HAP-1 (cell line): Measurements from ENCODE around the gene COL23A1.

Experiments used
- DNase-seq, 2 experiments: peaks; one replicate each; pipeline ENCODE4 v3.0.0-alpha.2; 2016 to 2020; ENCODE audit warnings: low spot score in 2 of 2
- H3K27me3 ChIP-seq: fragments of 250-450 bp; sonication (Bioruptor Pico); 2 replicates; pipeline ENCODE4 v1.5.1; 2020; ENCODE audit warnings: low read depth, mild to moderate bottlenecking, moderate library complexity
- H3K36me3 ChIP-seq: fragments of 250-450 bp; sonication (Bioruptor Pico); replicated peaks from 2 replicates; pipeline ENCODE4 v1.5.1; 2020; ENCODE audit warnings: mild to moderate bottlenecking
- H3K4me1 ChIP-seq: fragments of 250-450 bp; sonication (Bioruptor Pico); 2 replicates; pipeline ENCODE4 v1.5.1; 2020; ENCODE audit warnings: mild to moderate bottlenecking
- H3K4me3 ChIP-seq: fragments of 250-450 bp; sonication (Bioruptor Pico); 2 replicates; pipeline ENCODE4 v1.5.1; 2020; ENCODE audit warnings: mild to moderate bottlenecking, moderate library complexity
- H3K9me3 ChIP-seq: fragments of 250-450 bp; sonication (Bioruptor Pico); 2 replicates; pipeline ENCODE4 v1.5.1; 2020; ENCODE audit warnings: mild to moderate bottlenecking, moderate library complexity
- in situ Hi-C: fragments of 300-500 bp; cut with MboI; formaldehyde crosslinking; loops from 3 replicates; pipeline ENCODE4 v1.14.3; 2020; ENCODE audit warnings: low sequenced_read_pairs, inconsistent platforms, mixed read lengths

COL23A1 gene

GRCh38 chr5:178449163-178450070 lies 140.8 kb downstream of the COL23A1 start:
- no peaks in the 10 kb centered on the region for H3K4me1 ChIP-seq
- H3K36me3 ChIP-seq: no peaks in the 10 kb centered on the region
- peaks cover 9% of the 10 kb centered on the region for H3K27me3 ChIP-seq
- no peaks in the 10 kb centered on the region; the same call in 1 of the 2 replicates for H3K9me3 ChIP-seq
- DNase-seq: no peak
- in situ Hi-C loops: no loop called here
- H3K4me3 ChIP-seq: no peak overlapping the region

DNA sequence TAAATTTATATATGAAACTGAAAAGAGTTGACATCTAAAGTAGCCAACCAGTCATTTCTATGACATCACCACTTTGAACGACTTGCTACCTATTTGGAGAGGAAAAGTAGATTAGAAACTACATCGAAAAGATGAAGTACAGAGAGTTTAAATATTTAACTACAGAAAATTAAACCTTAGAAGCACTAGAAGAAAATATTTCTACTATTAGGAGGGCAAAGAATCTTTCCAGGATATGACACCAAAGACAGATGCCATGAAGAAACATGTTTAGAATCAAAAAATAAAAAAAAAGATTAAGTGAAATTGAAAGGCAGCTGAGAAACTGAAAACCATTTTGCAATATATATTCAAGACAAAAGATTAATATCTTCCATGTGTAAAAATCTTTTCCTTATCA lies 144.7 kb downstream of the COL23A1 start:
- no peaks in the 10 kb centered on the region for H3K36me3 ChIP-seq
- in situ Hi-C loops: no loop called here
- no peaks in the 10 kb centered on the region for H3K4me1 ChIP-seq
- DNase-seq: no peak
- H3K9me3 ChIP-seq: no peaks in the 10 kb centered on the region
- peaks cover 3% of the 10 kb centered on the region; the same call in 1 of the 2 replicates for H3K27me3 ChIP-seq
- no peak overlapping the region for H3K4me3 ChIP-seq

GRCh38 chr5:178442405-178443257 lies 147.6 kb downstream of the COL23A1 start:
- H3K4me3 ChIP-seq: no peak overlapping the region
- no peaks in the 10 kb centered on the region for H3K4me1 ChIP-seq
- in situ Hi-C loops: no loop called here
- H3K27me3 ChIP-seq: no peaks in the 10 kb centered on the region
- no peaks in the 10 kb centered on the region for H3K36me3 ChIP-seq
- no peak for DNase-seq
- H3K9me3 ChIP-seq: no peaks in the 10 kb centered on the region

DNA sequence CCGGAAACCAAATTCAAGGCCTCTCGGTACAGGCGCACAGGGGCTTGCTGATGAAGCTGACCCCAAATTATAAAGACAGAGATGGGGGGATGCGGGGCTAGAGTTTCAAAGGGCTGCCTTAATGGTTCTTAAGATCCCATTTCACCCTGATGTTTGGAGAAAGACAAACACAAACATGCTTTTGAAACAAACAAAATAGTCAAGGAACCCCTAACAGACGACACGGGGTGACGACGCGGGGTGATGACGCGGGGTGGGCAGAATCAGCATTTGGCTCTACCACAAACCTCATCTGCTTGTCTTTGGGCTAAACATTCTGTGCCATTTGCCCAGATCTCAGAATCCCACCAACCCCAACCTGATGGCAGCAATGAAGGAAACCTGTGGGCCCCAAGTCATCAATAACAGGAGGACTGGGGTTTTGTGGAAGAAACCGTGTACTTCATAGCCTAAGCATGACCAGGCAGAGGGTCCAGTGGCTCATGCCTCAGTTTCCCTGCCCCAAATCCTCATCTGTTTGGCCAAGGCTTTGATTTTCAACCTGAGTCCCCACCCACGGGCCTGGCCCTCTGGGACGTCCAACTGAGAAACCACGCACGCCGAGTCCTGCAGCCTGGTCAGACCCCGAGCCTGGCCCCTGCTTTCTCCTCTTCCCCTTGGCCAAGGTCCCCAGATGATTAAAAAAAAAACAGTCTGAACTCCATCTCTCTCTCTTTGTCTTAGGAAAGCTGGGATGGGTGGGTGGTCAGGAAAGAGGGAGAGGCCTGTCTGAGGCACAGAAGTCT lies 148.5 kb downstream of the COL23A1 start:
- in situ Hi-C loops: no loop called here
- no peak for DNase-seq
- H3K27me3 ChIP-seq: no peaks in the 10 kb centered on the region
- no peak overlapping the region for H3K4me3 ChIP-seq
- H3K4me1 ChIP-seq: no peaks in the 10 kb centered on the region
- H3K36me3 ChIP-seq: no peaks in the 10 kb centered on the region
- H3K9me3 ChIP-seq: no peaks in the 10 kb centered on the region

DNA sequence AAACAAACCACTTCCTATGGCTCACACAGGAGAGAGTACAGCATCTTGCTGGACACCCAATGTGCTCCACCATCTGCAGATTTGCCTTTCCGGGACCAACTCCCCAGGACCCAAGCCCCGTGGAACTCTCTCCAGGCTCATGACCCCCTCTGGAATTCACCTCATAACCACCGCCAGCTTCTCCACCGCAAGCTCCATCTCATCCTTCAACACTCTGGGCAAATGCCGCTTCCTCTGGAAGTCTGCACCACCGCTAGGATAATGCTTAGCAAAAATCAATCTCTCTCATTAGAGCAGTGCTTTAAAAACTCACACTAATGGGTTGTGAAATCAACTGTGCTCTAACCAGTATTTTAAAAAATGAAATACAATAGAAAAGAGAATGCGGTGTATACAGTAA lies 150.0 kb downstream of the COL23A1 start:
- H3K4me3 ChIP-seq: no peak overlapping the region
- no peaks in the 10 kb centered on the region for H3K4me1 ChIP-seq
- H3K9me3 ChIP-seq: no peaks in the 10 kb centered on the region
- DNase-seq: no peak
- in situ Hi-C loops: no loop called here
- no peaks in the 10 kb centered on the region for H3K36me3 ChIP-seq
- no peaks in the 10 kb centered on the region for H3K27me3 ChIP-seq

- Histone ChIP-seq H3K36me3 (no peaks in the 10 kb centered on the region), H3K4me3 (no peak overlapping the region), H3K4me1 (no peaks in the 10 kb centered on the region), H3K9me3 (no peaks in the 10 kb centered on the region), H3K27me3 (no peaks in the 10 kb centered on the region)
- no peak for DNase-seq
- in situ Hi-C loops: no loop called here
Measured at GRCh38 chr5:178439493-178440180, 150.6 kb downstream of the COL23A1 start.

- Histone ChIP-seq H3K9me3 (no peaks in the 10 kb centered on the region), H3K27me3 (no peaks in the 10 kb centered on the region), H3K36me3 (no peaks in the 10 kb centered on the region), H3K4me3 (no peak overlapping the region), H3K4me1 (no peaks in the 10 kb centered on the region)
- in situ Hi-C loops: no loop called here
- DNase-seq: no peak
Measured at GRCh38 chr5:178438796-178439195, 151.4 kb downstream of the COL23A1 start.

- in situ Hi-C loops: no loop called here
- H3K4me3 ChIP-seq: no peak overlapping the region
- DNase-seq: no peak
- H3K27me3 ChIP-seq: no peaks in the 10 kb centered on the region
- H3K4me1 ChIP-seq: no peaks in the 10 kb centered on the region
- no peaks in the 10 kb centered on the region for H3K9me3 ChIP-seq
- no peaks in the 10 kb centered on the region for H3K36me3 ChIP-seq
Measured at GRCh38 chr5:178437386-178438075, 152.7 kb downstream of the COL23A1 start.

DNA sequence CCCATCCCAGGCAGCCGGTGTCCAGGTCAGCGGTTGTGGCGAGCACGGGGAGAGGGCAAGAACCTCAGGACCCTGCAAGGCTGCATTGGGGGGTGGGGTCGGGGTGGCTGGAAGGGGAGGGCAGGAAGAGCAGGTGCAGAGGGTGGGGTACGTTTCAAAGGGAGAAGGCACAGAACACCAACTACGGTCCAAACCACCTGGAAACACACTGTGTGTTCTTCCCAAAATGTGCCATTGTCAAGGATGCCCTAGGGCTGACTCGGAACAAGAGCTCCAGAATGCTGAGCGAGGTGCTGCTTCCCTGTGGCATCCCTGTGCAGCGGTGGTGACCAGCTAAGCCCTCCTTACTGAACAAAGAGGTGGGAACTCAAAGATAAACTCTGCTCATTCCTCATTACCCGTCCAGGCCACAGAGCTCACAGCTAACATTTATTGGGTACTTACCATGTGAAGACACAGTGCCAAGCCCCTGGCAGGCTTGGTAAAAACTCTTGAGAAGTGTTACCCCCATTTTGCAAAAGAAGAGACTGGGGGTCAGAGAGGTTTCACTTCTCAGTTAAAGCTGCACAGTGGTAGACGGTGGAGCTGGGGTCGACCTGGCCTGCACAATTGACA lies 153.8 kb downstream of the COL23A1 start:
- no peak for DNase-seq
- H3K27me3 ChIP-seq: no peaks in the 10 kb centered on the region
- no peaks in the 10 kb centered on the region for H3K36me3 ChIP-seq
- H3K4me3 ChIP-seq: no peak overlapping the region
- no peaks in the 10 kb centered on the region for H3K4me1 ChIP-seq
- H3K9me3 ChIP-seq: no peaks in the 10 kb centered on the region
- in situ Hi-C loops: no loop called here

DNA sequence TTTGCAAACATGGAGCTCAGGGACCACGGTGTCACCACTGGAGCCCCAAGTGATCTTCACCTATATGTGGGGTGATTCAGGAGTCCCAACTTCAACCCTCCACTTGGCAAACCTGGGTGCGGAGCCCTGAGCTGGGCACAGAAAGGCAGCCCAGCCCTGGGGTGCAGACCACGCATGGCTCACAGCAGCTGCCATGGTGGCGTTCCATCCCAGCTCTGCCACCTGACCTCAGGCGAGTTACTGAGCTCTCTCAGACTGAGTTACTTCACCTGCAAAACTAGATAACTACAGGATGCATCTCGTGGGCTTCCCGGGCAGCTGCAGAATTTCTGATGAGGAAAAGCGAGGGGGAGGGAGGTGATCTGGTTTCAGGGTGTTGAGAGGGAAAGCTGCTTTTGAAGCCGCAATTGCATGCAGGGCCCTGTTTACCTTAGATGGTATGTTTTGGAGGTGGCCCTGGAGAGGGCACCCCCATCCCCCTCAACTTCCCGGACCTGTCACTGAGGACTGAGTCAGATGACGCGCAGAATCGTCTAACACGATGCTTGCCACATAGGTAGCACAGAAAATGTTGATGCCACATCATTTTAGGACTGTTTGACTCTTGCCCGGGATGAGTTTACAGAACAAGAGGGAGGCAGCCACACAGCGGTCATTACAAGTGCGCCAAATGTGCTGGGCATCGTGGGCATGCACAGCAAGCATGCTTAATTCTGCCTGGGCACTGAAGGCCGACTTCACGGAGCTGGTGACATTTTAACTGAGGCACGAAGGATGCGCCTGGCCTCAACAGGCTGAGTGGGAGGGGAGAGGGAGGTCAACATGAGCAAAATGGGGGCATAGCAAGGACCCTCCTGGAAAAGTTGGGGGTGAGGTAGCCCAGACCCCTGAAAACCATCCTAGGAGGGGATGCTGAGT lies 154.6 kb downstream of the COL23A1 start:
- Histone ChIP-seq H3K36me3 (no peaks in the 10 kb centered on the region), H3K9me3 (no peaks in the 10 kb centered on the region), H3K4me1 (no peaks in the 10 kb centered on the region), H3K4me3 (no peak overlapping the region), H3K27me3 (no peaks in the 10 kb centered on the region)
- in situ Hi-C loops: no loop called here
- no peak for DNase-seq

DNA sequence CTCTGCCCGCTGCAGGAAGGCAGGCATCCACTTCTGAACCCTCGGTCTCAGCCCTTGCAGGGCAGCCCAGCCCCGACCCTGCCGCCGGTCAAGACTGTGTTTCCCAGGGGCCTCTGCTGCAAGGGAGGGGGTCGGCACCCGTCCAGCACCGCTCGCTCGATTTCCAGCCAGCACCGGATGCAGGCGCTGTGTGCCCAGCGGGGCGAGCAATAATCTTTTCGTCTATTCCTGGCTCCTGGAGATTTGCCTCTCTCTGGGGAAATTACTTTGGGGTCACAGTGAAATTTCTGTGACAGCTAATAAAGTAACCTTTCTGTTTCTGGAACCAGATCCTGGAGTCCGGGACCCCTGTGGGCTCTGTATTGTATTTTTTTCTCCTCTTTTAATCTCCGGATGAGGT lies 155.3 kb downstream of the COL23A1 start:
- in situ Hi-C loops: no loop called here
- Histone ChIP-seq H3K36me3 (no peaks in the 10 kb centered on the region), H3K27me3 (no peaks in the 10 kb centered on the region), H3K4me3 (no peak overlapping the region), H3K9me3 (no peaks in the 10 kb centered on the region), H3K4me1 (no peaks in the 10 kb centered on the region)
- DNase-seq: no peak
